Suprapubic skin (tissue), 4 donors: ENCODE measurements around the gene AURKA. TPM values are rescaled to one million over a fixed set of nuclear protein-coding genes. Genes with fewer than 3 reads are reported as not detected.

ENCODE experiments used
- DNase-seq, 2 donors: peaks; one replicate each; pipeline ENCODE4 v3.0.0-alpha.2; 2019; ENCODE audit warnings: low spot score in 2 of 2
- H3K27ac ChIP-seq: fragments of 200-600 bp; sonication (generic); one replicate; pipeline ENCODE4 v1.5.1; 2019
- H3K27me3 ChIP-seq: fragments of 200-600 bp; sonication (generic); one replicate; pipeline ENCODE4 v1.5.1; 2019
- H3K36me3 ChIP-seq: fragments of 200-600 bp; sonication (generic); one replicate; pipeline ENCODE4 v1.5.1; 2019
- H3K4me1 ChIP-seq: fragments of 200-600 bp; sonication (generic); one replicate; pipeline ENCODE4 v1.5.1; 2019
- H3K4me3 ChIP-seq: fragments of 200-600 bp; sonication (generic); one replicate; pipeline ENCODE4 v1.5.1; 2019; ENCODE audit warnings: mild to moderate bottlenecking
- H3K9me3 ChIP-seq: fragments of 200-600 bp; sonication (generic); one replicate; pipeline ENCODE4 v1.5.1; 2019
- CTCF ChIP-seq, 2 donors: fragments of 200-600 bp in 1 of 2; fragments of 450-650 bp in 1 of 2; sonication (generic) in 1 of 2; IDR thresholded peaks; one replicate each; pipeline ENCODE4 v1.5.1; 2016 to 2019; ENCODE audit warnings: antibody characterized with exemption in 2 of 2, mild to moderate bottlenecking in 1 of 2, moderate library complexity in 1 of 2
- EP300 ChIP-seq: sonication (generic); formaldehyde crosslinking; IDR thresholded peaks from one replicate; pipeline ENCODE4 v1.6.1; 2017; ENCODE audit warnings: antibody characterized with exemption
- POLR2A ChIP-seq, 2 donors: fragments of 450-650 bp; IDR thresholded peaks; one replicate each; pipeline ENCODE4 v1.6.1; 2017; ENCODE audit warnings: antibody characterized with exemption in 2 of 2, mild to moderate bottlenecking in 2 of 2, moderate library complexity in 2 of 2
- POLR2AphosphoS5 ChIP-seq, 3 donors: sonication (generic); formaldehyde crosslinking; IDR thresholded peaks; one replicate each; pipeline ENCODE4 v1.6.1; 2017; ENCODE audit warnings: antibody characterized with exemption in 3 of 3
- WGBS: methylation state at CpG from one replicate; pipeline ENCODE4 v1.1.5; 2018; 5-methylcytosine and 5-hydroxymethylcytosine counted together
- total RNA-seq, 4 donors: library from RNA; depleted of rRNA; stranded (reverse); fragments of >200 nt; gene quantifications; one replicate each; pipeline ENCODE4 v1.1.0, GENCODE V29; 2016

AURKA gene
- total RNA-seq, 4 donors from 2014 or later, result 2.1 to 5.7 (median 2.5) TPM

GRCh38 chr20:56323656-56324055, 68.4 kb downstream of the AURKA start:
- Histone ChIP-seq H3K27me3 (peaks cover 6% of the 10 kb centered on the region), H3K9me3 (no peaks in the 10 kb centered on the region), H3K4me3 (no peak overlapping the region), H3K4me1 (no peaks in the 10 kb centered on the region), H3K36me3 (no peaks in the 10 kb centered on the region), H3K27ac (no peak overlapping the region)
- TF ChIP-seq EP300 (no peak), CTCF (IDR thresholded peaks at IDR 0.05) (no peak), POLR2A (IDR thresholded peaks at IDR 0.05) (no peak), POLR2AphosphoS5 (IDR thresholded peaks at IDR 0.05) (no peak)
- 61% methylated on average over 6 of the region's 6 CpGs for WGBS
- no peak for DNase-seq

DNA sequence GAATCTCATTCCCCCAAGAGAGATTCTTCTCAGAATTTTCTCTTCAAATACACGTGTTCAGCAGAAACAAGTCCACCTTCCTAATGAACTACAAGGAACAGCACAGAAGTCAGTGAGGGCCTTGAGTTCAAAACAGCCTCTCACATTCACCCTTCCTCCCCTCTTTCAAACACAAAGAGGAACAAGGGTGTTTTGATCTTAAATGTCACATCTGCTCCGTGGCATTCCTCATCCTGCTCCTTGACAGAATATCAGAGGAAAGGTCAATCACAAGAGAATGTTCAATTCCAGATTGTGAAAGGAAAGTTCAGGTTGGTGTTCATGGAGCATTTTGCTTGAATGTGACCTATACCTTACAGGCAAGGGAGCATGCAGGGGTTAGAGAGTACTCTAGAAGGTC, 68.8 kb downstream of the AURKA start:
- H3K27me3 ChIP-seq, result peaks cover 6% of the 10 kb centered on the region
- WGBS, result 40% methylated on average over 2 of the region's 2 CpGs
- H3K9me3 ChIP-seq, result no peaks in the 10 kb centered on the region
- H3K4me1 ChIP-seq, result no peaks in the 10 kb centered on the region
- no peak overlapping the region for H3K27ac ChIP-seq
- H3K4me3 ChIP-seq, result no peak overlapping the region
- TF ChIP-seq POLR2AphosphoS5 (IDR thresholded peaks at IDR 0.05) (no peak), CTCF (IDR thresholded peaks at IDR 0.05) (no peak)
- no peak for DNase-seq
- no peaks in the 10 kb centered on the region for H3K36me3 ChIP-seq

- TF ChIP-seq CTCF (IDR thresholded peaks at IDR 0.05), result no peak
- TF ChIP-seq POLR2A (IDR thresholded peaks at IDR 0.05), result no peak
- TF ChIP-seq POLR2AphosphoS5 (IDR thresholded peaks at IDR 0.05), result no peak
- TF ChIP-seq EP300, result no peak
- Histone ChIP-seq H3K4me3 (no peak overlapping the region), H3K27ac (no peak overlapping the region), H3K4me1 (no peaks in the 10 kb centered on the region), H3K9me3 (no peaks in the 10 kb centered on the region), H3K27me3 (peaks cover 6% of the 10 kb centered on the region), H3K36me3 (no peaks in the 10 kb centered on the region)
- WGBS, result 33% methylated on average over 4 of the region's 4 CpGs
- DNase-seq, result no peak
Observed at GRCh38 chr20:56322681-56323080, 69.3 kb downstream of the AURKA start.

Other genes starting within 250 kb of the AURKA start
- not detected for gene MC3R, start 143.5 kb downstream of the AURKA start, total RNA-seq
- 10 to 100 TPM; 44.0 to 75.3 (median 58.4) TPM for gene FAM210B, start 33.2 kb downstream of the AURKA start, total RNA-seq
- gene CSTF1, start 430 bp upstream of the AURKA start, total RNA-seq, result 10 to 100 TPM; 28.6 to 38.3 (median 31.2) TPM
- gene CASS4, start 20.0 kb upstream of the AURKA start, total RNA-seq, result 1 to 10 TPM in 1 of 4 donors, under 1 TPM in 3; 0.42 to 1.9 (median 0.66) TPM
- gene RTF2, start 76.4 kb upstream of the AURKA start, total RNA-seq, result 10 to 100 TPM; 42.9 to 57.0 (median 47.0) TPM
- 1 to 10 TPM in 2 of 4 donors, not detected in 2; 1.8 to 2.1 TPM for gene FAM209A, start 132.5 kb upstream of the AURKA start, total RNA-seq
- gene FAM209B, start 141.0 kb upstream of the AURKA start, total RNA-seq, result 1 to 10 TPM in 1 of 4 donors, not detected in 3; 2.5 TPM
- 100 to 1,000 TPM in 1 of 4 donors, 10 to 100 TPM in 3; 79.0 to 100 (median 88.6) TPM for gene TFAP2C, start 237.1 kb upstream of the AURKA start, total RNA-seq